ENCODE results near the gene CDK14.

GRCh38 chr7:91088691-91089090, 492.6 kb downstream of the CDK14 start:
- no peak for TF ChIP-seq CTCF (IDR thresholded peaks at IDR 0.05; ENCODE audit: low read depth, low read length, missing input control)
- TF ChIP-seq JUND (IDR thresholded peaks at IDR 0.05) = no peak
- TF ChIP-seq RAD21 (IDR thresholded peaks at IDR 0.05) = no peak
- TF ChIP-seq MAX (IDR thresholded peaks at IDR 0.05) = no peak
- no peak for TF ChIP-seq EGR1 (IDR thresholded peaks at IDR 0.05; ENCODE audit: low read depth in 2 of 2)
- no peak for TF ChIP-seq ZBTB33 (IDR thresholded peaks at IDR 0.05)
- TF ChIP-seq SP1 (IDR thresholded peaks at IDR 0.05) = no peak
- no peak for TF ChIP-seq ATF3 (IDR thresholded peaks at IDR 0.05)
- TF ChIP-seq YY1 (IDR thresholded peaks at IDR 0.05) = no peak
- TF ChIP-seq REST (IDR thresholded peaks at IDR 0.05) = no peak
